AG10803 (cell line): Measurements from ENCODE around the gene PGC.
A peak's percentile ranks its signal among the peaks of the same experiment; 100 is the strongest.

Experiments
- DNase-seq: peaks from one replicate; pipeline ENCODE4 v3.0.0; 2010; ENCODE audit warnings: low read depth
- H3K4me3 ChIP-seq: 2 replicates; pipeline ENCODE4 v1.5.1; 2011; ENCODE audit warnings: mild to moderate bottlenecking, low read length, control low read depth
- TF ChIP-seq, protein P1 (sequence below): conservative IDR thresholded peaks from 2 replicates; pipeline ENCODE4 v1.5.1; 2011; ENCODE audit warnings: mild to moderate bottlenecking, low read length, control low read depth, inconsistent platforms

Gene PGC

DNA sequence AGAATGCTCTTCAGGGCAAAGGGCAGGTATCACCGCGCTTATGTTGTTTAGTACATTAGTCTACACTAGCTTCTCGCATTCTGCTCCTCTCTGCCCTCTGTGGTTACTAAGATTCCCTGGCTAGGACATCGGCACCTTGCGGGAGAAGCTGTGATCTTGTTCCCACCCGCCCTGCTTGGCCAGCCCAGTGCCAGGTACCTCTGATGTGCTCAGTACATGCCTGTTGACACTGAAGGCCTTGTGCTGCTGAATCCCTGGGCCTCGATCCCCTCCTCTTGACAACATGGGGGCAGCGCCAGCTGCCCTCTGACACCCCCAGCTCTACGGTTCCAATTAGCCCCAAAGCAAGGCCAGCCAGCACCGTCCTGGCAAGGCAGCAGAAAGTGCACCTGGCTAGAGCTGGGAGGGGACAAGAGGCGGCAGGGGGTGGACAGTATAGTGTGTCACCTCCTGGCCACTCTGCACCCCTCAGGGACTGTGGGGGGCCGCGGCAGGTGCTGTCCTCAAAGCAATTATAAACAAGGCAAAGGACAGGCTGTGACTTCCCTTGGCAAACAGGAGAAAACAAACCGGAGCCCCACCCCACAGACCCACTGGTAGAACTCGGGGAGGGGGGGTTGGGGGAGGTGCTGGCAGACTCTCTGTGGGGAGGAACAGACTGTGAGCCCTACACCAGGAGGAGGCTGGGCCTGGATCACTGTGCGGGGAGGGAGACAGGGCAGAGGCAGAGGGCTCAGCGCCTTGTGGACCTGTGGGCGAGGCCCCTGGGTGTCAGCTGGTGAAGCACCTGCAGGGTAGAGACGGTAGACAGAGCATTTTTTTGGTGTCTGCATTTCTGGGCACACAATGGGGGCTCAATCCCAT, 18.9 kb downstream of the PGC start:
- H3K4me3 ChIP-seq: no peak overlapping the region
- TF ChIP-seq, protein P1, sequence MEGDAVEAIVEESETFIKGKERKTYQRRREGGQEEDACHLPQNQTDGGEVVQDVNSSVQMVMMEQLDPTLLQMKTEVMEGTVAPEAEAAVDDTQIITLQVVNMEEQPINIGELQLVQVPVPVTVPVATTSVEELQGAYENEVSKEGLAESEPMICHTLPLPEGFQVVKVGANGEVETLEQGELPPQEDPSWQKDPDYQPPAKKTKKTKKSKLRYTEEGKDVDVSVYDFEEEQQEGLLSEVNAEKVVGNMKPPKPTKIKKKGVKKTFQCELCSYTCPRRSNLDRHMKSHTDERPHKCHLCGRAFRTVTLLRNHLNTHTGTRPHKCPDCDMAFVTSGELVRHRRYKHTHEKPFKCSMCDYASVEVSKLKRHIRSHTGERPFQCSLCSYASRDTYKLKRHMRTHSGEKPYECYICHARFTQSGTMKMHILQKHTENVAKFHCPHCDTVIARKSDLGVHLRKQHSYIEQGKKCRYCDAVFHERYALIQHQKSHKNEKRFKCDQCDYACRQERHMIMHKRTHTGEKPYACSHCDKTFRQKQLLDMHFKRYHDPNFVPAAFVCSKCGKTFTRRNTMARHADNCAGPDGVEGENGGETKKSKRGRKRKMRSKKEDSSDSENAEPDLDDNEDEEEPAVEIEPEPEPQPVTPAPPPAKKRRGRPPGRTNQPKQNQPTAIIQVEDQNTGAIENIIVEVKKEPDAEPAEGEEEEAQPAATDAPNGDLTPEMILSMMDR: no peak
- DNase-seq: no peak

DNA sequence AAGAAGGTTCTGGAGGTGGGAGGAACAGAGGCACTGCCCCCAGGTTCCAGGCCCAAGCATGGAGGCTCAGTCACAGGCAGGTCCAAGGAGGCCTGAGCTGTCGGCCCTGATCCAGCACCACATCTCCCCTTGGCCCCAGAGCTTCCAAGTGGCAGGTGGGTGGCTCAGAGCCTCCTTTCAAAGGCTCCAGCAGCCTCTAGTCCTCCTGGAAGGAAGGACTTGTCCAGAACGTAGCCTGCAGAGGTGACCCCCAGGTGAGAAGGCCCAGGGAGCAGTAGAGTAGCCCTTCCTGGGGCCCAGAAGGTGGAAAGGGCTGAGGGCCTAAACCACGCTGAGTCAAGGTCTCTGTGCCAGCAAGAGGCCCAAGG, 19.5 kb downstream of the PGC start:
- DNase-seq: no peak
- TF ChIP-seq, protein P1: no peak

DNA sequence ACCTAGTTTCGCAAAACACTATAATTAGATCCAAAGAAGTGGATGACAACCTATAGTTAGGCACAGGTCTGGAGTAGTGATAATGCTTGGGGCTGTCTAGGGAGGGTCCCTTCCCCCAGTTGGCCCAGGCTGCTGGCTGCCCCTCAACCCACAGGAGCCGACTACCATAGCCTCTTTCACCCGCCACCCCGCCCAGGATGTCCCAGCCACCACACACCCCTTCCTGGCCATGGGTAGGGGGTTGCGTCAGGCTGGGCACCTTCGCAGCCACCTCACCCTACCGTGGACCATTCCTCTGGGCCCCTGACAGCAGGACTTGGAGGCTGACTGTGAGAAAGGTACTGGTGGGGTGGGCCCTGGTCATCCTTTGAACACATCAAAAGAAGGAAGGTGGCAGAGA, 20.3 kb downstream of the PGC start:
- H3K4me3 ChIP-seq: no peak overlapping the region
- TF ChIP-seq, protein P1: no peak
- DNase-seq: no peak

More for the DNA sequence above, 19.5 kb downstream of the PGC start:
- H3K4me3 ChIP-seq: no peak overlapping the region

DNA sequence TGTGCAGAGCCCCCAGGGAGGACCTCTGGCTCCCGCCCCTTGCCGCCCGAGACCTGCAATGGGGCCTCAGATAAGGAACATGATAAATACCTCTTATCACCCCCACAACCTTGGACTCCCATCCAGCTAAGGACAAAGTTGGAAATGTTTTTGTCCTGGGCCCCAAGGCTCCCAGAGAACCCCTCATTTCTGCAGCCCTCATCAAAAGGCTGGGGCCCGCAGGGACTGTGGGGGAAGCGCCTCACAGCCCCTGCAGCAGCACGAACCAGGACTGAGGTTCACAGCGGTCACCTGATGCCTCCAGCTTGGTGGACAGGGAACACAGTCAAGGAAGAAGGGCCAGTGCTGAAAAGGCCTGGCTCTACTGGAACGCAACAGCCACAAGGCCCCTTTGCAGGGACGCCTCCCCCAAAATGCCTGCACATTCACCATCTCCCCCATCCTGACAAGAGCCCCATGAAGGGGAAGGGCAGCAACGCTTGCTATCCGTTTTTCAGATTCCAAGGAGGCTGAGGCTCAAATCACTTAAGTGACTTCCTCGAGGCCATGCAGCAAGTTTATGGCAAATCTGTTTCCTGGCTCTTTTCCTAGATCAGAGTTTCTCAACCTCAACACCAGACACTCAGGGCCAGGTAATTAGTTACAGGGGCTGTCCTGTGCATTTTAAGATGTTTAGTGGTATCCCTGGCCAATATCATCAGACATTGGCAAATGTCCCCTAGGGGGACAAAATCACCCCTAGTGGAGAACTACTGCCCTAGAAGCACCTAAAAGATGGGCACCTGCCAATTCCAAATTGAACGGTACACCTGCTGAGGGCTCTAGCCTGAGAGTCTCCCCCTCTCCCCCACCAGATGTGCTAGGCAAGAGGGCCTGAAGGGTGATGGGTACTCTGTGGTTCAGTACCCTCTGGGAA, 22.4 kb downstream of the PGC start:
- TF ChIP-seq, protein P1: no peak
- H3K4me3 ChIP-seq: no peak overlapping the region
- peak; percentile 41 for DNase-seq

DNA sequence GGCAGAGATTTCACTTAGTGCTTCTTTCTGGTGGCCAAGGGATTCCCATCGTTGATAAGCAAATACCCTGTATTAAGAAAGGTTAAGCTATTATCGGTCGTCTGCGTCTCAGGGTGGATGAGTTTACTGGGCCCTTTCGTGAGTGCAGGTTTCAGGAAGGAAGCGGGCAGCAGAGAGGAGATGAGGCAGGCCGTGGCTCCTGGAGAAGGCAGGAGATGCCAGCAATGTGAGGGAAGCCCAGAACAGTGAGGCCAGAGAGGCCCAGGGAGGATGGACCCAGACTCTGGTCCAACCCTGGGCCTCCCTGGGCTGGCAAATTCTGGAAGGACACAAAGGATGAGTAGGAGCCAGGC, 23.0 kb downstream of the PGC start:
- H3K4me3 ChIP-seq: no peak overlapping the region
- TF ChIP-seq, protein P1: no peak
- DNase-seq: no peak

DNA sequence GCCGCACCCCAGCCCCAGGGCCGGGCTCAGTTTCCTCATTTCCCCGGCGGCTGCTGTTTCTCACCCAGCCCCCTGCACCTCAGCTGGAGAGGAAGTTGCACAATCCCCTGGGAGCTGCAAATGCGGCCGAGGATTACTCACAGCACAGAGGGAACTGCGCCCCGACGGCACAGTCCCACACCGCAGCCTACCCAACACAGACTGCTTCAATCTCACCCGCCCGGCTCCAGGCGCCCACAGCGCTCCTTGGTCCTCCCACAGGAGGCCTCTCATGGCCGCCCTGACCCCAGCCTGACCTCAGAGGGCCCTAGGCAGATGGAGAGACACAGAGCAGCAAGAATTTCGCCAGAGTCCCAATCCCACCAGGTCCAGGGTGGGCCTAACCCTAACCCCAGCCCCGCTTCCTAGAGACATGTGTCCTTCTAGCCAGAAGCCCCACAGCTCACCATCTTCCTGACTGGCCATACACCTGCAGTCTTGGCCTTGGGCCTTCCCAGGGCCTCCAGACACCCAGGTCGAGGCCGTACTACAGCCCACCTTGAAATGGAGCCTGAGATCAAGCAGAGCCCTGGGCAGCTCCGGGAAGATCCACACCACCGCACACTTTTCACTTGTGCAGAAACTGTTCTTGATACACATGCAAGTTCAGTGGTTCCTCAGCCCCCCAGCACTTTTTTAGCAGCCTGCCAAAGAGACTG, 23.5 kb downstream of the PGC start:
- no peak overlapping the region; the same call in 1 of the 2 replicates for H3K4me3 ChIP-seq
- TF ChIP-seq, protein P1: 0 out of 2 replicates have a peak, but pooled peaks have one; percentile 2
- peak; percentile 91 for DNase-seq
